ENCODE measurements around the gene S100A9.
A peak's percentile ranks its signal among the peaks of the same experiment; 100 is the strongest.

S100A9 gene

DNA sequence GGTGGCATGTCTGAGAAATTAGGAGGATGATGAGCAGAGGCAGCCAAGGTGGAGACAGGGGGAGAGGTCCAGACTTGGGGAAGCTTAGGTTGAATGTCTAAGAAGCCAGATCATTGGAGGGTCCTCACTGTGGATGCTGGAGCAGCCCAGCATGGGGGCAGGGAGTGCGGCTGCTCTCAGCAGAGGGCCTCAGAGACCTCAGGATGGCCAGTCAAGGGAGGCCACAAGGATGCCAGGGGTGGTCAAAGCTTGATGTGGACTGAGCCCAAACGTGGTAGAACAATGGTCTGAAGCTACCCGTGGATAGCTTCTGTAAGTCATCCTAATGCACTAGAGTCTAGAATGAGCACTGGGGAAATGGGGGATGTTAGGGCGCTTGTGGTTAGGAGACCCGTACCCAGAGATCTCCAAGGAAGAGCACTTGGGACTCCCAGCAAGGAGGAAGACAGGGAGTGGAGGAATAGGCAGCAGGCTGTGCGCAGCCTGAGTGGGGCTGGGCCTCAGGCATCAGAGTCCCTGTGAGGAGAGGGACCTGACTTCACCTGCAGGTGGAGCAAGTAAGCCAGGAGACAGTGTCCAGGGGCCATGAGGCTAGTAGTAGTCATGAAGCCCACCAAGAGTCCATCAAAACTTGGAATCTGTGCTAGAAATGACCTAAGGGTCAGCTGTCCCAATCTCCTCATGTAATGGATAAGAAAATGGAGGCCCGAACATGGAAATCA, 4.3 kb upstream of the S100A9 start:
- TF ChIP-seq, protein P1, sequence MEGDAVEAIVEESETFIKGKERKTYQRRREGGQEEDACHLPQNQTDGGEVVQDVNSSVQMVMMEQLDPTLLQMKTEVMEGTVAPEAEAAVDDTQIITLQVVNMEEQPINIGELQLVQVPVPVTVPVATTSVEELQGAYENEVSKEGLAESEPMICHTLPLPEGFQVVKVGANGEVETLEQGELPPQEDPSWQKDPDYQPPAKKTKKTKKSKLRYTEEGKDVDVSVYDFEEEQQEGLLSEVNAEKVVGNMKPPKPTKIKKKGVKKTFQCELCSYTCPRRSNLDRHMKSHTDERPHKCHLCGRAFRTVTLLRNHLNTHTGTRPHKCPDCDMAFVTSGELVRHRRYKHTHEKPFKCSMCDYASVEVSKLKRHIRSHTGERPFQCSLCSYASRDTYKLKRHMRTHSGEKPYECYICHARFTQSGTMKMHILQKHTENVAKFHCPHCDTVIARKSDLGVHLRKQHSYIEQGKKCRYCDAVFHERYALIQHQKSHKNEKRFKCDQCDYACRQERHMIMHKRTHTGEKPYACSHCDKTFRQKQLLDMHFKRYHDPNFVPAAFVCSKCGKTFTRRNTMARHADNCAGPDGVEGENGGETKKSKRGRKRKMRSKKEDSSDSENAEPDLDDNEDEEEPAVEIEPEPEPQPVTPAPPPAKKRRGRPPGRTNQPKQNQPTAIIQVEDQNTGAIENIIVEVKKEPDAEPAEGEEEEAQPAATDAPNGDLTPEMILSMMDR (IDR thresholded peaks at IDR 0.05), result peak; percentile 59
- TF ChIP-seq ZFX (IDR thresholded peaks at IDR 0.05; ENCODE audit: borderline replicate concordance), result no peak
- H3K27ac ChIP-seq, result no peak overlapping the region

DNA sequence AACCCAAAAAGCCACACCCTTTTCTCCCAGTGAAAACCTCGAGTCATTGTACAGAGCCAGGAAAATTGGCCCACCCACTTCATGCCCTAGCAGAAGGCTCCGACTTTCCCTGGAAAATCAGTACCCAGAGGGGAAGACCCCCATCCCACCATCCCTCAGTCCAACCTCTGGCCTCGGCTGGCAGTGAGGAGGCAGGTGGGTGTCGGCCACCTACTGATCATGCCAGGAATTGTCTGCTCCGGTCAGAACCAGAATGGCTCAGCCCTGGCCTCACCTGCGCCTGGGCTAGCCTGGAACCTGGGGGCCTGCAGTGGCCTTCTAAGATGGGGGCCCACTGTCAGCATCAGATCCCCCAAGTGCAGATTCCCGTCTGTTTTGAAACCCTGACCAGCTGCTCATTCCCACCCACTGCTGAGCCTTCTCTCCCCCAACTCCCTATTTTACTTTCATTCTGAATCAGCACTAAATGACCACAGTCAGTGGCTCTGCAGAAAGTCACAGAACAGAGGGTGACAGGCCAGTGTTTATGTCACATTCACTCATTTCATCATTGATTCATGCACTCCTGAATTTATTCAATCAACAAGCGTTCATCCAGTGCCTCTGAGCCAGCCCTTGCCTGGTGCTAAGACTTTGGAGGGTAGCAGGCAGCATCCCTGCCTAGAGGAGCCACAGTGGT, 3.0 kb upstream of the S100A9 start:
- H3K27ac ChIP-seq, result no peak overlapping the region
- TF ChIP-seq, protein P1 (IDR thresholded peaks at IDR 0.05), result no peak
- TF ChIP-seq ZFX (IDR thresholded peaks at IDR 0.05; ENCODE audit: borderline replicate concordance), result no peak

DNA sequence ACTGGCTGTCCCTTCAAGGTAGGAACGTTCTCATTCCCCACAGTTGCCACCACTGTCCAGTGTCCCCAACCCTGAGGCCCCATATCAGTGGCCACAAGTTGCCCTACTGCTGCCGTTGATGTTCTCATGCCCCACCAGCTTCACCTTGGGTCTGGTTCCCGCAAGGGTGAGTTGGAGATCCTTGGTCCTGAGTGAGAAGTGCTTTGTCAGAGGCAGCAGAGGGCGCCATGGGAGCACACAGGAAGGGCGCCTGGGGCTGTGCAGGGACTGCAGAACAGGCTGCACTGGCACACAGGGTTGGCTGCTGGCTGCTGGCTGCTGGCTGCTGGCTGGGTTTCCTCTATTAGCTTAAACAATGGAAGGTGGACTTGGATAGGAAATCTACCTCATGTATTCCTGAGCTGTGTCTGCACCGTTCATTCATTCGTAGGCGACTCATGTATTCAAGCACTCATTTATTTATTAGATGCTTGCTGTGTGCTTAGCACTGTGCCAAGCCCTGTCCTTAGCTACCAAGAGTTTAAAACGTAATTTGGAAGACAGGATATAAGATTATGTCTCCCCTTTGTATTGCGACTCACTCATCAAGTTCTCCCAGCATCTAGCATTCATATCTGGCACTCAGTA, 2.1 kb upstream of the S100A9 start:
- no peak overlapping the region for H3K27ac ChIP-seq

DNA sequence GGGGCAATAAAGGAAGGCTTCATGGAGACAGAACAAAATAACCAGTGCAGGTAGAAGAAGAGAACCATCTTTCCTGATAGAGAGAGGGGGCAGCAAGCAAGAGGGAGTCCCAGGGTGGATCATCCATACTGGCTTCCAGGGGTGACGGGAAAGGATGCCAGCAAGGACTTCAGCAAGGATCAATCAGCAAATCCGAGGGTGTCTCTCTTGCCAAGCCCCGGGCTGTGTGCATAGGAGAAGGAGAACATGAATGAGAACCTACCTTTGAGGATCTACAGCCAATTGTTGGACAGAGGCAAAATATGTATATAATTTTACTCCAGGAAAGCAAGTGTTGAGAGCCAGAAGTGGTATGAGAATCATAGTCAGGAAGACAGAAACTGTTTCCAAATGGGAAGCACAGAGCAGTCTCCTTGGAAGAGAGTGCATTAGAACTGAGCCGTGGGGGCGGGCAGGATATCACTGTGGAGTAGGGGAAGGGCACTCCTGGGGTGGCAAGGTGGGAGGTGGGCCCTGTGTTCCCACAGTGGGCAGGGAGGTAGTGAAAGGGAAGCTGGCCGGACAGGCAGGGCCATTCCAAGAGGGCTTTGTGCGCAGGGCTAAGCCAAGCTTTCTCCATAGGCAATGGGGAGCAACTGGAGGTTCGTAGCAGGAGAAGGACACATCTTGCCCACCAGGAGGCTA, 1.1 kb upstream of the S100A9 start:
- no peak for TF ChIP-seq ZFX (IDR thresholded peaks at IDR 0.05; ENCODE audit: borderline replicate concordance)
- TF ChIP-seq, protein P1 (IDR thresholded peaks at IDR 0.05), result no peak
- H3K27ac ChIP-seq, result no peak overlapping the region

More for the DNA sequence above, 2.1 kb upstream of the S100A9 start:
- TF ChIP-seq, protein P1 (IDR thresholded peaks at IDR 0.05), result peak; percentile 84
- no peak for TF ChIP-seq ZFX (IDR thresholded peaks at IDR 0.05; ENCODE audit: borderline replicate concordance)

DNA sequence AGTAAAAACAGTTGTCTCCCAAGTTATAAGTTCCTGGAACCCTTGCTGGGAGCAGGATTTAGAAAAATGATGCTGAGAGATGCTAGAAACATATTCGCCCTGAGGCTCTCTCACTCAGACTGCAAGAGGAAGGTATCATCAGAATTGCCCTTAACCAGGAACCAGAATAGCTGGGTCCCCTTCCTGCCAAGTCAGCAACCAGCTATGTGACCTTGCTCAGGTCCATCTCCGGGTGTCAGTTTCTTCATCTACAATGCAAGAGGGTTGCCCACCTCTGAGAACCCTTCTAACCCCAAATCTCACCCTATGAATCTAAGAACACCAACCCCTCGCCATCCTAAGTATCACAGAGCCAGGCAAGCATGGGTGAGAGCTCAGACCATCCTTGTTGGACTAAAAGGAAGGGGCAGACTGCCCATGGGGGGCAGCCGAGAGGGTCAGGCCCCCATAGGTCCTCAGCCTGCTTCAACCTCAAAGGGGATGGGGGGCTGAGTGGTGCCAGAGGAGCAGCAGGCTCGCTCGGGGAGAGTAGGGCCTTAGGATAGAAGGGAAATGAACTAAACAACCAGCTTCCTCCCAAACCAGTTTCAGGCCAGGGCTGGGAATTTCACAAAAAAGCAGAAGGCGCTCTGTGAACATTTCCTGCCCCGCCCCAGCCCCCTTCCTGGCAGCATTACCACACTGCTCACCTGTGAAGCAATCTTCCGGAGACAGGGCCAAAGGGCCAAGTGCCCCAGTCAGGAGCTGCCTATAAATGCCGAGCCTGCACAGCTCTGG, 390 bp upstream of the S100A9 start:
- no peak for TF ChIP-seq ZFX (IDR thresholded peaks at IDR 0.05; ENCODE audit: borderline replicate concordance)
- TF ChIP-seq, protein P1 (IDR thresholded peaks at IDR 0.05), result no peak
- H3K27ac ChIP-seq, result no peak overlapping the region

DNA sequence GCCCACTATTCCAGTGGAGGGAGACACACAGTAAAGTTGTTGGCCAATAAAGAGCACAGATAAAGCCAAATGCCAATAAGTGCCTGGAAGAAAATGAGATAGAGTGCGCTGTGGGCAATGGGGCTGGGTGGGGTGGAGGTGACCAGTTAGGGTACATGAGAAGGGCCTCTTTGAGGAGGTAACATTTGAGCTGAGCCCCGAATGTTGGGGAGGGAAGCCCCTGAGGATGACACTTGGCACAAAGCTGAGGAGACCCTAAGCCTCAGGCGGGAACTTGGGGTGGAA, 979 bp downstream of the S100A9 start:
- H3K27ac ChIP-seq, result no peak overlapping the region
- no peak for TF ChIP-seq ZFX (IDR thresholded peaks at IDR 0.05; ENCODE audit: borderline replicate concordance)
- TF ChIP-seq, protein P1 (IDR thresholded peaks at IDR 0.05), result no peak
